ENCODE measurements around the gene OTUD1.
A peak's percentile ranks its signal among the peaks of the same experiment; 100 is the strongest.
"Not testable (repeated sequence)": the region's sequence is repeated elsewhere in the genome, so short reads cannot be mapped to it uniquely, and the experiment has no call there.

OTUD1 gene, protein sequence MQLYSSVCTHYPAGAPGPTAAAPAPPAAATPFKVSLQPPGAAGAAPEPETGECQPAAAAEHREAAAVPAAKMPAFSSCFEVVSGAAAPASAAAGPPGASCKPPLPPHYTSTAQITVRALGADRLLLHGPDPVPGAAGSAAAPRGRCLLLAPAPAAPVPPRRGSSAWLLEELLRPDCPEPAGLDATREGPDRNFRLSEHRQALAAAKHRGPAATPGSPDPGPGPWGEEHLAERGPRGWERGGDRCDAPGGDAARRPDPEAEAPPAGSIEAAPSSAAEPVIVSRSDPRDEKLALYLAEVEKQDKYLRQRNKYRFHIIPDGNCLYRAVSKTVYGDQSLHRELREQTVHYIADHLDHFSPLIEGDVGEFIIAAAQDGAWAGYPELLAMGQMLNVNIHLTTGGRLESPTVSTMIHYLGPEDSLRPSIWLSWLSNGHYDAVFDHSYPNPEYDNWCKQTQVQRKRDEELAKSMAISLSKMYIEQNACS

DNA sequence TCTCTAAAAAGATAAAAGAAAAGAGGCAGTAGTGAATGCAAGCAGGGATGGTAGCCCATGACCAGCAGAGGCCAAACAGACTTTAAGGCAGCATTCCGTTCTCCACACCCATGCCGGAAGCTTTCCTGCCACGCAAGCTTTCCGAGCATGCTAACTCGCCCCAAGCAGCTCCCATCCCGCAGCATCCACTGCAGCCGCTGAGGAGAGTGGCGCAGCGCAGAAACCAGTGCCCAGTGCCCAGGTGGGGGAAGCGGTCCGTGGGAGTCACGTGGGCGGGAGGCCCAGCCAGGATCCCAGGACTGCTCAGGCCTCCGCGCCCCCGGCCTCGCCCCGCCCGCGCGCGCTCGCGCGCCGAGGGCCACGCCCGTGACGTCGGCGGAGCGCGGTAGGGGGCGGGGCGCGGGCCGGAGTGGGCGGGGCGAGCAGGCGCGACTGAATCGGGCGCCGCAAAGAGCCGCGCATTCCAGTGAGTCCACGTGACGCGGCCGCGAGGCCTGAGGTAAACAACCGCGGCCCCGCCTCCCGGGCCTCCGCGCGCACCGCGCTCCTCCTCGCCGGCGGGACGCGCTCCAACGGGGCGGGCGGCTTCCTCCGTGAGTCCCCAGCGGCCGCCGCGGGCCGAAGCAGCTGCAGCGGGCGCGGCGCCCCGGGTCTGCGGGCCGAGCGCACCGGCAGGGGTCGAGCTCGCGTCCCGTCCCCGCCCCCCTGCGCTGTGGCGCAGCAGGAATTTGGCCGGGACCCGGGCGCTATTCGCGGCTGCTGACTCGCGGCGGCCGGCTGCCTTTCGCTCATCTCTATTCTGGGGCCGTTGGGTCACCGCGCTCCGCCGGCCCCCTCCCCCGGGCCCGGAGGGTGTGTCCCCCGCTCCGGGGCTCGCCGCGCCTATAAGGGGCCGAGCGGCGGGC, at the start of gene OTUD1:
TSS of gene OTUD1 (plus strand) at position 529 of the 905 bp plus-strand sequence. CDS start 383 bp downstream, outside the sequence.
- peak; percentile 94 for DNase-seq (ENCODE audit: low read depth)

DNA sequence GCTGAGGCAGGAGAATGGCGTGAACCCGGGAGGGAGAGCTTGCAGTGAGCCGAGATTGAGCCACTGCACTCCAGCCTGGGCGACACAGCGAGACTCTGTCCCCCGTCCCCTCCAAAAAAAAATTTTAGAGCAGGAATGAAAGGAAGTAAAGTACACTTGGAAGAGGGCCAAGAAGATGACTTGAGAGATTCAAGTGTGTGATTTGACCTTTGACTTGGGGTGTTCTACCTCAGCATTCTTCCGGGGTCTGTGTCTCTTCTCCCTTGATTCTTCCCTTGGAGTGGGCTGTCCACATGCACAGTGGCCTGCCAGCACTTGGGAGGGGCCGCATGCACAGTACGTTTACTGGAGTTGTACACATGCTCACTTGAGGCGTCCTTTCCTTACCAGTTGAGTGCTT, 48.5 kb upstream of the OTUD1 start:
- not testable (repeated sequence) for DNase-seq (ENCODE audit: low read depth)

DNA sequence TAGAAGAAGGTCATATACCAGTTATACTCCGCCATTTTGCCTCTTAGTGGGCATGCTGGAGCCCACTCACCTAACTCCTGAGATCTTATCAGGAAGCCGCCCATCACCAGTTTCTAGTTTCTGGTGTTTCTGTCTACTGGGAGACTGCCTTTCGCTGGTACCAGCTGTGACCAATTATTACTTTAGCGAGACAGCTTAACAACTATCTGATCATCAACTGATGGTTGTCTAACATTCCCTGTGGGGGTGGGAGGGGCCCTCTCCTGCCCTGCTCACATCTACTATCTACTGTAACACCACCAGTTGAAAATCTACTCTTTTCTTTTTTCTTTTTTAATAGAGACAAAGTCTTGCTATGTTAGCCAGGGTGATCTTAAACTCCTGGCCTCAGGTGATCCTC, 48.1 kb upstream of the OTUD1 start:
- no peak for DNase-seq (ENCODE audit: low read depth)

DNA sequence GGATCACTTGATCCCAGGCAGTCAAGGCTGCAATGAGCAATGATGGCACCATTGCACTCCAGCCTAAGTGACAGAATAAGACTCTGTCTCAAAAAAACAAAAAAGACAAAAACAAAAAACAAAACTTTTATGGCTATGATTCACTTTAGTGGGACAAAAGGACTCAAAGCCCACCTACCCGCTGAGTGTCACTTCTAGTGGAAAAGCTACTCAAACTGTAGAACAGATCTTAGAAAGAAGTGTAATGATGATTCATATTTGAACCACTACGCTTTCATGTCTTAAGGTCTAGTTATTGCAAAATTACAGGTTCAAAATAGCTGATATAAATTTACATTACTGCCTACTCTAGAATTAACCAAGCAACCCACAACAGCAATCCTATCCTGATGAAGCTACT, 47.1 kb upstream of the OTUD1 start:
- DNase-seq (ENCODE audit: low read depth) = peak; percentile 4

DNA sequence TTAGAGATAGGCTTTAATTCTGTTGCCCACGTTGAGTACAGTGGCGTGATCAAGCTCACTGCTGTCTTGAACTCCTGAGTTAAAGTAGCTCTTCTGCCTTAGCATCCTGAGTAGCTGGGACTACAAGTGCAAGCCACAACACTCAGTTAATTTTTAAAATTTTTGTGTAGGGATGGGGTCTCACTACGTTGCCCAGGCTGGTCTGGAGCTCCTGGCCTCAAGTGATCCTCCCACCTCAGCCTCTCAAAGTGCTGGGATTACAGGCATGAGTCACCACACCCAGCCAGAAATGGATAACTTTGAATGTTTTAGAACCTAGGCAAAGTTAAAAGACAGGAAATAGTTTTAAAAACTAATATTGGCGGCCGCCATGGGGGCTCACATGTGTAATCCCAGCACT, 43.9 kb upstream of the OTUD1 start:
- no peak for DNase-seq (ENCODE audit: low read depth)

DNA sequence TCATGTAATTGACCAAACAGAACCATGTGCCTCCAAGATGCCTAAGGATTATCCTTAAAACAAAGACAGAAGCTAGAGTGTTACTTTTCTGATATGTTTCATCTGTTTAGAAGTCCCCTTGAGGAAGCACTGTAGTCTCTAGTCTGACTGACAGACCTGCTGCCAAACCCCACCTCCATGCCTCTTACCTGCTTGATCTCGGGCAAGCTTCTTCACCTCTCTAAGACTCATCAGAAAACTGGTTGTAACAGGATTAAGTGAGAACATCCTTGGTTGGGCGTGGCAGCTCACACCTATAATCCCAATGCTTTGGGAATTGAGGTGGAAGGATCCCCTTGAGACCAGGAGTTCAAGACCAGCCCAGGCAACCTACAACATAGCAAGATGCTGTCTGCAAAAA, 42.2 kb upstream of the OTUD1 start:
- DNase-seq (ENCODE audit: low read depth) = no peak

DNA sequence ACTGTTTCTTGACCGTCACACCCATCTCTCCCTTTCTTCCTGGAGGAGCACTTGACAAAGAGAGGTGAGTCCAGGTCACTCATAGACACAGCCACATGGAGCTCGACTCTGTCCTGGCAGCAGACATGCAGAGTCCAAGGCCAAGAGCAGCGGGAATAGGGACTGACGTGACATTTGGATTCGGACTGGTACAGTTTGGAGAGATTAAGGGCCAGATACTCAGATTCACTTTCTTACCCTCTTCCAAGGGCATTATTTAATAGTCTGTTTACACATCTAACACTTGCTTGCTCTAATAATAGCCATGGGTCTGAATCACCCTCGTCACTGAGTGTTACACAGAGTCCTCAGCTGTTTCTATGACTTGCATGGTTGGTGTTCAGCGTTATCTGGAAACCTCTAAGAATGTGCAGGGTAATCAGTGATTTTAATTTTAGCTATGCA, 39.2 kb upstream of the OTUD1 start:
- DNase-seq (ENCODE audit: low read depth) = no peak

DNA sequence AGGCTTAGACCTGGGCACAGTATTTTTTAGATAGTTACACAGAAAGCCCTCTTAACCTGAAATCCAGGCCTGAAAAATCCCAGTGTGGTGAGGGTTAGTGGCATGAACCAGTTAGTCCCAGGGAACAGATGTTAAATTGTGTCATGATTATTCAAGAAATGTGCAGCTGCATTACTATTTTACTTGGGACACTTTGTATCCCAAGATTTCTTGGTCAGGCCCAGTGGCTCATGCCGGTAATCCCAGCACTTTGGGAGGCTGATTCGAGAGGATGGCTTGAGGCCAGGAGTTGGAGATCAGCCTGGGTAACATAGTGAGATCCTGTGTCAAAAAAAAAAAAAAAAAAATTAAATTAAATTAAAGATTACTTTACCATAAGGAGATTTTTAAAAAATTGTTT, 36.0 kb upstream of the OTUD1 start:
- DNase-seq (ENCODE audit: low read depth) = no peak

DNA sequence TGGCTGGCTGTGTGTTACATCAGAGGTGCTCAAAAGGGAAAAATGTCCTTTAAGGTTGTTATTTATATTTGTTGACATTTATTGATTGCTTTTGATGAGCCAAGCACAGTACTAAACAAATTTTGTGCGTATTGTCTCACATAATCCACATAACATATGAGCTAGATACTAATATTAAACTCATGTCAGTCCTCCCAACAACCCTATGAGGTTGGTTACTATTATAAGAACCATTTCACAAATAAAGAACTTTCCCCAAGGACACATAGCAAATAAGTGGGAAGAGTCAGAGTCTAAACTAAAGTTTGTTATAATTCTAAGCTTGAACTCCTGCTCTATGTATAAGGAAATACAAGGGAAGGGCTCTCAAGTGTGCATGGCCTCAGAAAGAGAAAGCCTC, 35.6 kb upstream of the OTUD1 start:
- no peak for DNase-seq (ENCODE audit: low read depth)

DNA sequence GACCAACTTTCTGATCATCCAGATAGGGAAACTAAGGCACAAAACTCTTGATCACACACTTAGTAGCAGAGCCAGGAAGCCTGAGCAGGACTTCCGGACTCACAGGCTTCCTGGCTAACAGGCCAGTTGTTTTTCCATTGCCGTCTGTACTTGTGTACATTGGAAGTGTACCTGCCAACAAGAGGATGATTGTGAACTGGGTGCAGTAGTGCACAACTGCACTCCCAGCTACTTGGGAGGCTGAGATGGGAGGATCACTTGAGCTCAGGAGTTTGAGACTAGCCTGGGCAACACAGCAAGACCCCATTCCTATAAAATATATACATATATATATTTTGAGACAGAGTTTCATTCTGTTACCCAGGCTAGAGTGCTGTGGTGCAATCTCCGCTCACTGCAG, 35.2 kb upstream of the OTUD1 start:
- no peak for DNase-seq (ENCODE audit: low read depth)

DNA sequence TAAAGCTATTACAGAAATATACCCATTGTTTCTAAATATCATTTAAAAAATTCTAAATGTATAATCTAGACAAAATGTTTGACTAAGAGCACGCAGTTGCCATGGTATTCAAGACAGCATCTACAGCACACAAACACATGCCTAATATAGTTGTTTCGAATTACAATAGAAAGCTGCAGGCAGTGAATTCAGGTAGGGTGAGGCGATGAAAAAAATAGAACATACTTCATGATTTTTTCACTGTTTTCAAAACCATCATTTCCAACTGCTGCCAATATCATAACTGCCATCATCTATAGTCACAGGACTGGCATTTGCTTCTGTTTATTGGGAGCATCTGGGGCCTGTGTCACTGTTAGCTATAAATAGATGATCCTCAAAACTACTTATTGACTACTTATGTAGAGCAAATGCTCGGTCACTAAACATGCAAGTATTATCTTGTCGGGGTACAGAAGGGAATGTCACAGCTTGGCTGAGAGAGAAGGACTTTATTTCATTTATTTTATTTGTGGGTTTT, 34.4 kb upstream of the OTUD1 start:
- DNase-seq (ENCODE audit: low read depth) = no peak

DNA sequence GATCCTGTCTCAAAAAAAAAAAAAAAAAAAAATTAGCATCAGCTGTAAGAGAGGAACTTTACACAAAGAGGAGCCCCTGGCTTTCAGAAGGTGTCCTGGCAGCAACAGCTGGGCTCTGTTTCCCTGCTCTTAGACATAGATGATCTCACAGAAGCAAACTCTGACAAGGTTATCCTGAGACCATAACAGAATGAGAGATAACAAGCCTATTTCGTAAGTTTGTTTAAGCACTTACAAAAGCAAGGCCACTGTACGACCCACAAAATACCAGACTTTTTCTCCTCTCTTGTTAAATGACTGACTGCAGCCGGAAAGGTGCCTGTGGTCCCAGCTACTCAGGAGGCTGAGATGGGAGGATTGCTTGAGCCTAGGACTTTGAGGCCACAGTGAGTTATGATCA, 33.3 kb upstream of the OTUD1 start:
- no peak for DNase-seq (ENCODE audit: low read depth)

DNA sequence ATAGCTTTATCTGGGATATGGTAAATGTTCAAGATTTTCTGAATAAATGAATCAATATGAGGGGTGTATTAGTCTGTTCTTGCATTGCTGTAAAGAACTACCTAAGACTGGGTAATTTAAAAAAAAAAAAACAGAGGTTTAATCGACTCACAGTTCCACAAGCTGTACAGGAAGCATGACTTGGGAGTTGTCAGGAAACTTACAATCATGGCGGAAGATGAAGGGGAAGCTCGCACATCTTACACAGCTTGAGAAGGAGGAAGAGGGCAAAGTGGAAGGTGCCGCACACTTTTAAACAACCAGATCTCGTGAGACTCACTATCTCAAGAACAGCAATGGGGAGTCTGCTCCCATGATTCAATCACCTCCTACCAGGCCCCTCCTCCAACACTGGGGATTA, 32.5 kb upstream of the OTUD1 start:
- DNase-seq (ENCODE audit: low read depth) = no peak

DNA sequence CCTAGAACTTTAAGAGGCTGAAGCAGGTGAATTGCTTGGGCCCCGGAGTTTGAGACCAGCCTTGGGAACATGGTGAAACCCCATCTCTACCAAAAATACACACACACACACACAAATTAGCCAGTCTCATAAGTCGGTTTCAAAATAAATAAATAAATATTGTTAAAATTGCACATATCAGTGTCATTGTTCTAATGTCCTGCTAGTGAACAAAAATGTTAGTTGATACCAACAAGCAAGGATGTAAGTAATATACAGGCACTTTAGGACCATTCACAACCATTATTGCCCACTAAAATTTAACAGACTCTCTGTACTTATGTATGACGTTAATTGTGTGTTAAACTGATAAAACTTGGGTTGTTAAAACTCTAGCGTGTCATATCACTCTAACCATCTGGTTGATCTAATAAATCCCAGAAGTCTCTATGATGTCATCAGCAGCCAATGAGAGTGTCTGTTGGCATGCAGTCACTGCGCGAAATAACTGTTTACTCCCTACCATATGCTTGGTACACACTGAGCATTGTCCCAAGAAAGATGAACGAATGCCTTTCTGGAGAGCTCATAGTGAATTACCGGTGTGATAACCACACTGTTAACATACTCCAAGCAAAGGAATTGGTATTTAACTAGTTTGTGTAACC, 30.4 kb upstream of the OTUD1 start:
- no peak for DNase-seq (ENCODE audit: low read depth)

DNA sequence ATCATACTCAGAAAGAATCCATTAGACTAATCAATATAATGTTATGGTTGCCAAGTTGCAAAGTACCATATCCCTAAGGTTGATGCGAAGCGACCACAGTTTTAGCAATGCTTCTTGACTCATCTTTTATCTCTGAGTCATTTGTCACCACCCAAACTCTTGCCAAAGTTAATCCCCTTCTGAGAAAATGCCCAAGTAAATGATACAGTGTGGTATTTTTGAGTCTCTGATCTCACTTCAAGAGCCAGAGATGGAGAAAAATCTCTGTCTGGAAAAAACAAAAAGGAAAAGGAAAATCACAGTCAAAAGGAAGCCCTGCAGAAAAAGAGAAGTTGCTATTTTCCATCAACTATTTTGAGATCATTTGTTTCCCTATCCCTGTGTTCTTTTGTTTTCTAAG, 26.7 kb upstream of the OTUD1 start:
- DNase-seq (ENCODE audit: low read depth) = no peak

DNA sequence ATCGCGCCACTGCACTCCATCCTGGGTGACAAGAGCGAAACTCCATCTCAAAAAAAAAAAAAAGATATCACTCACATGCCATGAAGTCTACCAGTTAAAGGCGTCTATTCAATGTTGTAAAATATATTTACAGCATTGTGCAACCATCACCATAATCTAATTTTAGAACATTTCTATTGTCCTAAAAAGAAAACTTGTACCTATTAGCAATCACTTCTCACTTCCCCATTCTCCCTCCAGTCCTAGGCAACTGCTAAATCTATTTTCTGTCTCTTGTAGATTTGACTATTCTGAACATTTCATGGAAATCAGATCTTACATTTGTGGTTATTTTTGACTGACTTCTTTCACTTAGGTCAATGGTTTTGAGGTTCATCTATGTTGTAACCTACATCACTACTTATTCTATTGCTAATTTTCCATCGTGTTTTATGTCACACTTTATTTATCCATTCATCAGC, 25.2 kb upstream of the OTUD1 start:
- no peak for DNase-seq (ENCODE audit: low read depth)

DNA sequence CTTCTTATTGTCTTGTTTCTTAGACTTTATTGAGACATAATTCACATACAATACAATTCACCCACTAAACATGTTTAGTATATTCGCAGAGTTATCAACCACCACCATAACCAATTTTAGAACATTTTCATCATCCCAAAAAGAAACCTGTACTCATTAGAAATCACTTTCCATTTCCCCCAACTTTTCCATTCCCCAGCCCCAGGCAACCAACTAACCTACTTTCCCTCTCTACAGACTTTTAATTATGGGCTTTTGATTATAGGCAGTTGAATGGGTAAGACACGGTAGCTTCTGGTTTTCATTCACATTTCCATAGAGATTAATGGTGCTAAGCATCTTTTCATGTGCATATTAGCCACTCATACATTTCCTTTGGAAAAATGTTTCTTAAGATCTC, 24.2 kb upstream of the OTUD1 start:
- DNase-seq (ENCODE audit: low read depth) = no peak

DNA sequence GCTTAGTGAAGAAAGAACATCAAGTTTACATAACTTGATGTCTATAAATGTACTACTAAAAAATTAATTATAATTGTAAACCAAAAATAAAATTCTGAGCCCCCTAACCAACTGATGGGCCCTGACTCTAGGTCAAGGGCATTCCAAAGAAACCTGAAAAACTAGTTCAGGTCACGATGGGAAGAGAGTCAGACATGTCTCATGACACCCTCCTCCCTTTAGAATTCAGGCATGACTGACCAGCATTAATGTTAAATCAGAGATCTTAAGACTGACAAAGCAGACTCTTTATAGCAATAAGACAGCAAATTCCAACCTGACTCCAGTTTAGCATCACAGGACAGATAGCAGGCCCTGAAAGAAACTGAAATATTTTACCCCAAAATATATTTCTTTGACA, 21.6 kb upstream of the OTUD1 start:
- DNase-seq (ENCODE audit: low read depth) = no peak

DNA sequence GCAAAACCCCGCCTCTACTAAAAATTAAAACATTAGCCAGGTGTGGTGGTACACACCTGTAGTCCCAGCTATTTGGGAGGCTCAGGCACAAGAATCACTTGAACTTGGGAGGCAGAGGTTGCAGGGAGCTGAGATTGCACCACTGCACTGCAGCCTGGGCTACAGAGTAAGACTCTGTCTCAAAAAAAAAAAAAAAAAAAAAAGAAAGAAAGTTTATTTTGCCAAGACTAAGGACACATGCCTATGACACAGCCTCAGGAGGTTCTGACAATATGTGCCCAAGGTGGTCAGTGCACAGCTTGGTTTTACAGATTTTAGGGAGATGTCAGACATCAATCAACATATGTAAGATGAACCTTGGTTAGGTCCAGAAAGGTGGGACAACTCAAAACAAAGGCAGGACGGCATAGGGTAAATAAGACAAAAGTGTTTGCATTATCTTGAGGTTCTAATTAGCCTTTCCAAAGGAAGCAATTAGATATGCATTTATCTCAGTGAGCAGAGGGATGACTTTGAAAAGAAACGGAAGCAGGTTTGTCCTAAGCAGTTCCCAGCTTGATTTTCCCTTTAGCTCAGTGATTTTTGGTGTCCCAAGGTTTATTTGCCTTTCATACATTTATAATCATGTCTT, 20.7 kb upstream of the OTUD1 start:
- no peak for DNase-seq (ENCODE audit: low read depth)

DNA sequence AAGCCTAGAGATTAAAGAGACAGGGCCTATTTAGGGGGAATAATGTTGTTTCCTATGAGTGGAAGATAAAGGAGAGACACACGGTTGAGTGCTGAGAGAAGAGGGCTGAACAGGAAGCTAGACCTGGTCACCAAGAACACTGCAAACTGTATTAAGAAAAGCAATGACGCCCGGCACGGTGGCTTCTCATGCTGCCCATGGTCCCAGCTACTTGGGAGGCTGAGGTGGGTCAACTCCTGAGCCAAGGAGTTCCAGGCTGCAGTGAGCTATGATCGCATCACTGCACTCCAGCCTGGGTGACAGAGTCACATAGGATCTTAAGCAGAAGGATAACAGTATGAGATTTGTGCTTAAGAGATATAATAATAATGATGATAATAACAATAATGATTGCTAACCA, 19.7 kb upstream of the OTUD1 start:
- no peak for DNase-seq (ENCODE audit: low read depth)

DNA sequence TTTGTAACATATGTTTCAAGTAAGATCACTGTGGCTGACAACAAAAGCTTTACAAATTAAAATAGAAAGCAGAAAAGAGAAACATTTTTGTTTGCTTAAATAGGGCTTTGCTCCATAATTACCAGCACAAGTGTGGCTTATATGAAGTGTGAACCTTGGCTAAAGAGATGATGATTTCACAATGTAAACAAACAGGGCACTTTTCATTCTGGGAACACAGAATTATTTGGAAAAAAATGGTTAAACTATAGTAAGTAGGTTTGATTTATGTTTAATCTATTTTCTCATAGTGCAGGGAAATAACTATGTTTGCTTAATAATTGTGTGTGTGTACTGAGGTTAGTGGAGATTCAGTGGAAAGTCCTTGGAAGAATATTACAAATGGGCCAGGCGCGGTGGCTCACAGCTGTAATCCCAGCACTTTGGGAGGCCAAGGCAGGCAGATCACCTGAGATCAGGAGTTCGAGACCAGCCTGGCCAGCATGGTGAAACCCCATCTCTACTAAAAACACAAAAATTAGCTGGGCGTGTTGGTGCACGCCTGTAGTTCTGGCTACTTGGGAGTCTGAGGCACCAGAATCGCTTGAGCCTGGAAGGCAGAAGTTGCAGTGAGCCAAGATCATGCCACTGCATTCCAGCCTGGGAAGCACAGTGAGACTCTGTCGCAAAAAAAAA, 19.1 kb upstream of the OTUD1 start:
- DNase-seq (ENCODE audit: low read depth) = no peak
